NOMO-1 treated with dmso at 0.1 percent for 144 hours (cell line): Measurements from ENCODE around the gene LAPTM5.
A peak's percentile ranks its signal among the peaks of the same experiment; 100 is the strongest.

Source experiments
- DNase-seq: peaks from one replicate; lab custom pipeline; 2025; ENCODE audit not compliant: unreplicated experiment; lab: John Stamatoyannopoulos, UW

LAPTM5 gene

GRCh38 chr1:30787266-30787665 lies 29.7 kb upstream of the LAPTM5 start:
- DNase-seq: no peak

- DNase-seq: no peak
Measured at GRCh38 chr1:30786264-30786991, 28.9 kb upstream of the LAPTM5 start.

- no peak for DNase-seq
Measured at GRCh38 chr1:30785714-30786113, 28.1 kb upstream of the LAPTM5 start.

GRCh38 chr1:30785181-30785580 lies 27.6 kb upstream of the LAPTM5 start:
- DNase-seq: no peak

- DNase-seq: peak; percentile 74
Measured at GRCh38 chr1:30783256-30783915, 25.8 kb upstream of the LAPTM5 start.

GRCh38 chr1:30782361-30783255 lies 25.0 kb upstream of the LAPTM5 start:
- DNase-seq: peak; percentile 49

GRCh38 chr1:30781906-30782305 lies 24.3 kb upstream of the LAPTM5 start:
- no peak for DNase-seq

- DNase-seq: no peak
Measured at GRCh38 chr1:30780409-30780808, 22.8 kb upstream of the LAPTM5 start.

GRCh38 chr1:30779294-30780071 lies 21.9 kb upstream of the LAPTM5 start:
- DNase-seq: peak; percentile 79

GRCh38 chr1:30778979-30779293 lies 21.4 kb upstream of the LAPTM5 start:
- no peak for DNase-seq

- DNase-seq: no peak
Measured at GRCh38 chr1:30778154-30778978, 20.8 kb upstream of the LAPTM5 start.

GRCh38 chr1:30777904-30778153 lies 20.3 kb upstream of the LAPTM5 start:
- DNase-seq: no peak

- no peak for DNase-seq
Measured at GRCh38 chr1:30777060-30777903, 19.7 kb upstream of the LAPTM5 start.

GRCh38 chr1:30776097-30777059 lies 18.8 kb upstream of the LAPTM5 start:
- no peak for DNase-seq

GRCh38 chr1:30775433-30775975 lies 17.9 kb upstream of the LAPTM5 start:
- DNase-seq: no peak

- no peak for DNase-seq
Measured at GRCh38 chr1:30774550-30775432, 17.2 kb upstream of the LAPTM5 start.

GRCh38 chr1:30773722-30774358 lies 16.3 kb upstream of the LAPTM5 start:
- no peak for DNase-seq
